Esophagus muscularis mucosa (tissue), 3 donors: ENCODE results near the gene ANKRD12.

Source experiments
- POLR2A ChIP-seq: fragments of 450-650 bp; IDR thresholded peaks from one replicate; pipeline ENCODE4 v1.6.1; 2017; ENCODE audit warnings: antibody characterized with exemption, moderate library complexity, mild to moderate bottlenecking, low read depth
- TF ChIP-seq, protein P1 (sequence below), 3 experiments: fragments of 200-600 bp in 2 of 3; fragments of 450-650 bp in 1 of 3; sonication (generic) in 2 of 3; IDR thresholded peaks; one replicate each; pipeline ENCODE4 v1.5.1; 2017 to 2019; ENCODE audit warnings: antibody characterized with exemption in 3 of 3, mild to moderate bottlenecking in 2 of 3, moderate library complexity in 1 of 3

DNA sequence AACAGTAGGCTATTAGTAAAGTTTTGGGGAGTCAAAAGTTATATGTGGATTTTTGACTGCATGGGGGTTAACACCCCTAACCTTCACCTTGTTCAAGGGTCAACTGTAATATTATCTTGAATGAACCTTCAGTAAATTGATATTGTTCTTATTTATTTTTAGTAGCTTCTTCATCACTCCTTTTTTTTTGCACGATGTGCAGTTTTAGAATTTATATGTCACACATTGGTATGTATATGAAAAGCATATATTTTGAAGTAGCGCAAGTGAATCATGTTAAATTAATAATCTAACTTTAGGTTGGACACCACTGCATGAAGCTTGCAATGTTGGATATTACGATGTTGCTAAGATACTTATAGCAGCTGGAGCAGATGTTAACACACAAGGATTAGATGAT is 79.9 kb downstream of the ANKRD12 start:
- TF ChIP-seq, protein P1, sequence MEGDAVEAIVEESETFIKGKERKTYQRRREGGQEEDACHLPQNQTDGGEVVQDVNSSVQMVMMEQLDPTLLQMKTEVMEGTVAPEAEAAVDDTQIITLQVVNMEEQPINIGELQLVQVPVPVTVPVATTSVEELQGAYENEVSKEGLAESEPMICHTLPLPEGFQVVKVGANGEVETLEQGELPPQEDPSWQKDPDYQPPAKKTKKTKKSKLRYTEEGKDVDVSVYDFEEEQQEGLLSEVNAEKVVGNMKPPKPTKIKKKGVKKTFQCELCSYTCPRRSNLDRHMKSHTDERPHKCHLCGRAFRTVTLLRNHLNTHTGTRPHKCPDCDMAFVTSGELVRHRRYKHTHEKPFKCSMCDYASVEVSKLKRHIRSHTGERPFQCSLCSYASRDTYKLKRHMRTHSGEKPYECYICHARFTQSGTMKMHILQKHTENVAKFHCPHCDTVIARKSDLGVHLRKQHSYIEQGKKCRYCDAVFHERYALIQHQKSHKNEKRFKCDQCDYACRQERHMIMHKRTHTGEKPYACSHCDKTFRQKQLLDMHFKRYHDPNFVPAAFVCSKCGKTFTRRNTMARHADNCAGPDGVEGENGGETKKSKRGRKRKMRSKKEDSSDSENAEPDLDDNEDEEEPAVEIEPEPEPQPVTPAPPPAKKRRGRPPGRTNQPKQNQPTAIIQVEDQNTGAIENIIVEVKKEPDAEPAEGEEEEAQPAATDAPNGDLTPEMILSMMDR (IDR thresholded peaks at IDR 0.05): no peak
- no peak for TF ChIP-seq POLR2A
